GM12878 (cell line): ENCODE data around the gene NHEJ1. TPM values are rescaled to one million over a fixed set of nuclear protein-coding genes. Genes with fewer than 3 reads are reported as not detected.

Experiments used
- ATAC-seq: fragments of 200-7000 bp; cut with Tn5 transposase; 3 replicates; pipeline ENCODE4 v1.9.1; 2020; ENCODE audit warnings: mild to moderate bottlenecking, moderate library complexity
- BruUV-seq: library from RNA; stranded (reverse); fragments of 400-500 nt; replicated peaks from 2 replicates; lab custom pipeline; 2021; lab: Mats Ljungman, UMichigan
- CTCF ChIA-PET: fragments of 300-600 bp; sonication (Branson Sonifier 250); formaldehyde crosslinking; extraction: SDS; loops from one replicate; lab custom pipeline; 2021; ENCODE audit warnings: inconsistent platforms; lab: Yijun Ruan, JAX
- POLR2A ChIA-PET: fragments of 350-600 bp; formaldehyde crosslinking; extraction: SDS; loops from one replicate; lab custom pipeline; 2021; ENCODE audit warnings: inconsistent platforms; lab: Charles Lee
- RAD21 ChIA-PET: fragments of 300-600 bp; sonication (Branson Sonifier 250); formaldehyde crosslinking; loops from one replicate; lab custom pipeline; 2023; ENCODE audit warnings: antibody characterized with exemption; ENCODE audit not compliant: unreplicated experiment; lab: Charles Lee
- SMC1A ChIA-PET: fragments of 300-600 bp; sonication (Branson Sonifier 250); formaldehyde crosslinking; loops from one replicate; lab custom pipeline; 2023; ENCODE audit not compliant: unreplicated experiment, uncharacterized antibody; lab: Charles Lee
- DNase-seq: peaks from one replicate; pipeline ENCODE4 v3.0.0-alpha.2; 2011; ENCODE audit warnings: low read depth, low spot score
- FAIRE-seq: peaks from 3 replicates; lab custom pipeline; 2011; peaks lifted over from hg19 to GRCh38; lab: Jason Lieb, UNC
- H2AFZ ChIP-seq: 2 replicates; pipeline ENCODE4 v1.6.0; 2011; ENCODE audit warnings: low read depth, low read length, control low read depth; ENCODE audit not compliant: control insufficient read depth
- H3K27ac ChIP-seq: 2 replicates; pipeline ENCODE4 v1.5.1; 2011; ENCODE audit warnings: control low read depth; ENCODE audit not compliant: control insufficient read depth, insufficient read depth
- H3K27me3 ChIP-seq, 2 experiments: replicated peaks in 1 of 2; 2 replicates each; pipeline versions ENCODE4 v1.6.0 to v1.6.1; 2011; ENCODE audit warnings: low read length in 1 of 2; ENCODE audit not compliant: control insufficient read depth in 2 of 2, insufficient read depth in 2 of 2
- H3K36me3 ChIP-seq, 2 experiments: 2 replicates each; pipeline ENCODE4 v1.5.1; 2011; ENCODE audit warnings: low read length in 1 of 2; ENCODE audit not compliant: control insufficient read depth in 2 of 2, insufficient read depth in 2 of 2
- H3K4me1 ChIP-seq: 2 replicates; pipeline ENCODE4 v1.6.1; 2011; ENCODE audit warnings: mild to moderate bottlenecking, low read length, moderate library complexity, mixed read lengths; ENCODE audit not compliant: control insufficient read depth, insufficient read depth
- H3K4me2 ChIP-seq: 2 replicates; pipeline ENCODE4 v1.6.0; 2011; ENCODE audit warnings: control low read depth; ENCODE audit not compliant: control insufficient read depth, insufficient read depth
- H3K4me3 ChIP-seq: fragments of 200-600 bp; sonication (generic); 2 replicates; pipeline ENCODE4 v1.5.1; 2016
- H3K79me2 ChIP-seq: 2 replicates; pipeline ENCODE4 v1.6.0; 2011; ENCODE audit warnings: low read length; ENCODE audit not compliant: control insufficient read depth, insufficient read depth
- H3K9ac ChIP-seq: 2 replicates; pipeline ENCODE4 v1.8.0; 2011; ENCODE audit warnings: low read length, control low read depth, mixed read lengths; ENCODE audit not compliant: control insufficient read depth, insufficient read depth
- H3K9me3 ChIP-seq: replicated peaks from 3 replicates; pipeline ENCODE4 v1.5.1; 2011; ENCODE audit warnings: mild to moderate bottlenecking, low read length; ENCODE audit not compliant: control insufficient read depth, insufficient read depth
- H4K20me1 ChIP-seq: 2 replicates; pipeline ENCODE4 v1.6.0; 2011; ENCODE audit not compliant: control insufficient read depth, insufficient read depth
- BCL11A ChIP-seq: IDR thresholded peaks from 2 replicates; pipeline ENCODE4 v1.6.1; 2011; ENCODE audit warnings: low read depth, low read length
- BMI1 ChIP-seq: fragments of 450-650 bp; IDR thresholded peaks from 2 replicates; pipeline ENCODE4 v1.6.1; 2016; ENCODE audit warnings: mild to moderate bottlenecking, moderate library complexity, borderline replicate concordance
- CBX3 ChIP-seq: fragments of 200-600 bp; sonication (generic); IDR thresholded peaks from 2 replicates; pipeline ENCODE4 v1.6.1; 2016; ENCODE audit warnings: low read depth, borderline replicate concordance
- CHD1 ChIP-seq: IDR thresholded peaks from 2 replicates; pipeline ENCODE4 v1.6.1; 2012; ENCODE audit warnings: low read depth, low read length, improper control_type of control experiment
- ETV6 ChIP-seq, 2 experiments: fragments of 450-650 bp in 1 of 2; IDR thresholded peaks in 1 of 2; conservative IDR thresholded peaks in 1 of 2; 2 replicates each; pipeline ENCODE4 v1.6.1; 2014; ENCODE audit warnings: antibody characterized with exemption in 1 of 2, borderline replicate concordance in 1 of 2, low read depth in 1 of 2, mild to moderate bottlenecking in 1 of 2, moderate library complexity in 1 of 2
- FOXM1 ChIP-seq: IDR thresholded peaks from 2 replicates; pipeline ENCODE4 v1.6.1; 2012; ENCODE audit warnings: low read depth, mild to moderate bottlenecking, inconsistent platforms, low read length, moderate library complexity
- IKZF1 ChIP-seq: fragments of 450-650 bp; conservative IDR thresholded peaks from 2 replicates; pipeline ENCODE4 v1.6.1; 2017; ENCODE audit warnings: antibody characterized with exemption, mild to moderate bottlenecking
- JUND ChIP-seq: IDR thresholded peaks from 2 replicates; pipeline ENCODE4 v1.6.1; 2012; ENCODE audit warnings: low read depth, mild to moderate bottlenecking, low read length, improper control_type of control experiment, moderate library complexity
- NFYB ChIP-seq: IDR thresholded peaks from 2 replicates; pipeline ENCODE4 v1.6.1; 2011; ENCODE audit warnings: low read depth, mild to moderate bottlenecking, low read length, improper control_type of control experiment, moderate library complexity; ENCODE audit not compliant: insufficient read depth
- NR2C1 ChIP-seq: fragments of 450-650 bp; IDR thresholded peaks from 2 replicates; pipeline ENCODE4 v1.6.1; 2017; ENCODE audit warnings: antibody characterized with exemption, mild to moderate bottlenecking, moderate library complexity
- POLR2AphosphoS5 ChIP-seq: IDR thresholded peaks from 2 replicates; pipeline ENCODE4 v1.6.1; 2011; ENCODE audit warnings: mild to moderate bottlenecking, low read length, inconsistent platforms
- SMARCA5 ChIP-seq: fragments of 450-650 bp; IDR thresholded peaks from 2 replicates; pipeline ENCODE4 v1.6.1; 2017; ENCODE audit warnings: mild to moderate bottlenecking
- YY1 ChIP-seq: IDR thresholded peaks from 2 replicates; pipeline ENCODE4 v1.6.1; 2011; ENCODE audit warnings: low read depth, mild to moderate bottlenecking, low read length
- ZNF24 ChIP-seq: fragments of 450-650 bp; IDR thresholded peaks from 2 replicates; pipeline ENCODE4 v1.6.1; 2017; ENCODE audit warnings: antibody characterized with exemption, mild to moderate bottlenecking
- WGBS: methylation state at CpG from one replicate; pipeline ENCODE4 v1.1.6; 2016; ENCODE audit warnings: low lambda C conversion rate; ENCODE audit not compliant: insufficient replicate concordance, insufficient coverage; ENCODE audit errors: missing lambda C conversion rate; 5-methylcytosine and 5-hydroxymethylcytosine counted together
- in situ Hi-C: fragments of 300-500 bp; cut with MboI; formaldehyde crosslinking; loops from 9 replicates; pipeline ENCODE4 v1.14.3; 2018; ENCODE audit warnings: mixed read lengths
- intact Hi-C: fragments of 100-400 bp; cut with micrococcal nuclease; formaldehyde crosslinking; loops from one replicate; pipeline ENCODE4 v1.14.2; 2022; ENCODE audit not compliant: unreplicated experiment
- polyA plus RNA-seq, 11 experiments: library from polyadenylated mRNA; depleted of rRNA in 4 of 11; unstranded in 6 of 11; stranded (reverse) in 5 of 11; fragments of >200 nt; fragmentation: Nextera tagmentation in 4 of 11; fragmentation: Illumina TruSeq in 1 of 11; extraction: Ambion mirVana in 4 of 11; extraction: Trizol in 1 of 11; gene quantifications; 1 replicate in 1 of 11; 2 replicates in 10 of 11; pipeline versions ENCODE4 v1.2.1 to v1.2.3, GENCODE V29; 2011 to 2016; ENCODE audit warnings: inconsistent platforms in 2 of 11, missing spikeins in 2 of 11, low read depth in 1 of 11
- total RNA-seq, 4 experiments: library from RNA; depleted of rRNA in 3 of 4; stranded (reverse); fragments of >200 nt in 3 of 4; fragmentation: Illumina TruSeq in 1 of 4; extraction: Trizol in 1 of 4; gene quantifications; 2 replicates each; pipeline versions ENCODE4 v1.2.1 to v1.2.3, GENCODE V29; 2013 to 2021

Gene NHEJ1
- total and polyA plus RNA-seq, 10 of the 15 experiments (the other 5 are each of a cell fraction or from before 2014, with no cell fraction given), result 11.8 to 20.2 (median 17.0) TPM

GRCh38 chr2:219042157-219042556 is 118.5 kb downstream of the NHEJ1 start (continued):
- no peak for TF ChIP-seq NFYB
- TF ChIP-seq ZNF24, result no peak
- no peak for TF ChIP-seq CBX3
- no peak for TF ChIP-seq POLR2AphosphoS5
- no peak for TF ChIP-seq BCL11A
- no peak for TF ChIP-seq FOXM1
- TF ChIP-seq IKZF1, result no peak
- TF ChIP-seq CHD1, result no peak
- no peak for TF ChIP-seq NR2C1

GRCh38 chr2:219041252-219041651 is 119.4 kb downstream of the NHEJ1 start, which contains the start of gene CFAP65:
CFAP65 (minus strand) TSS chr2:219041516; CDS start chr2:219039048, 2,468 bp downstream.
- no peak for TF ChIP-seq JUND
- TF ChIP-seq ETV6 (conservative IDR thresholded peaks at IDR 0.05 in 1 of 2, IDR thresholded peaks at IDR 0.05 in 1 of 2; ENCODE audit: borderline replicate concordance in 1 of 2, low read depth in 1 of 2), result no peak
- TF ChIP-seq BMI1, result peak; percentile 55; the same call in 1 of the 2 replicates
- no peak for TF ChIP-seq SMARCA5
- peak; percentile 89 for TF ChIP-seq YY1
- H3K36me3 ChIP-seq, result no peaks in the 10 kb centered on the region
- POLR2A ChIA-PET, result interaction anchor here (0.8 kb wide), 1 partner anchor 143 kb away, joined by 3 read pairs; no protein-coding TSS in a partner anchor
- peaks cover 0 to 13% of the 10 kb centered on the region in 2 experiments; a peak in 2 of 4 replicates for H3K27me3 ChIP-seq
- in situ Hi-C loops, result no loop called here
- FAIRE-seq, result no peak
- H3K4me3 ChIP-seq, result no peak within 1 kb of the TSS
- CTCF ChIA-PET, result interaction anchor here (0.6 to 1.7 kb wide), 8 partner anchors 12 to 118 kb away, joined by 3 to 6 read pairs (median 4); no protein-coding TSS in a partner anchor
- no peaks in the 10 kb centered on the region for H4K20me1 ChIP-seq
- H3K4me2 ChIP-seq, result no peak within 1 kb of the TSS
- 8% methylated on average over 21 of the region's 21 CpGs for WGBS
- RAD21 ChIA-PET, result no interaction called here
- SMC1A ChIA-PET, result interaction anchor here (1.5 kb wide), 1 partner anchor 63 kb away, joined by 3 read pairs; no protein-coding TSS in a partner anchor
- no peaks in the 10 kb centered on the region for H3K79me2 ChIP-seq
- no peak within 1 kb of the TSS for H3K9ac ChIP-seq
- H3K9me3 ChIP-seq, result no peaks in the 10 kb centered on the region
- no peaks in the 10 kb centered on the region for H3K4me1 ChIP-seq
- no TSS peak for BruUV-seq
- DNase-seq, result no peak
- no peak within 1 kb of the TSS for H2AFZ ChIP-seq
- H3K27ac ChIP-seq, result no peak within 1 kb of the TSS
- intact Hi-C loops, result no loop called here
- no peak for ATAC-seq
